Measurements from ENCODE around the gene KIF13A. TPM values are rescaled to one million over a fixed set of nuclear protein-coding genes. Genes with fewer than 3 reads are reported as not detected.

Gene KIF13A
- total and polyA plus RNA-seq, 10 of the 15 experiments (the other 5 are each of a cell fraction or from before 2014, with no cell fraction given) = 0.02 to 0.26 (median 0.13) TPM; not detected in 2

DNA sequence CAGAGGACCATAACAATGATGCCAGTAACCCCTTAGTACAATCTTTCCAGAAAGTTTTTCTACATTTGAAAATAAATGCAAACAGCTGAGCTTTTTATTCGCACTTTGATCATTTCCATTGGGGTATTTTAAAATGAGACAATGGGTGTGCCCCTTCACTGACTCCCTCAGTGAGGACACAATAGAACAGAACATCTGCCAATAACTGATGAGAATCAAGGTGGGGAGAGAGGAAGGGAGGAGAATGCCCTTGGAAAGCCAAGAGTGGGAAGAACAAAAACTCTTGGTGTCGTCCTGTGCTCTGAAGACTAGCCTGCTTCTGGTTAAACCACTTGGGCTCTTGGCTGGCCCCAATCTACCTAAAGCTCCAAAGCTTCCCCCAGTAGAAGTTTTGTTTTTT is 66.0 kb downstream of the KIF13A start:
- H3K4me3 ChIP-seq = no peak overlapping the region
- DNase-seq (ENCODE audit: low read depth, low spot score) (no peak), FAIRE-seq (no peak), ATAC-seq (no peak)
- H3K36me3 ChIP-seq (ENCODE audit: control insufficient read depth in 2 of 2, insufficient read depth in 2 of 2, low read length in 1 of 2) = no peaks in the 10 kb centered on the region
- TF ChIP-seq MYB (IDR thresholded peaks at IDR 0.05; ENCODE audit: borderline replicate concordance, low read depth, low read length) = no peak
- no peak for TF ChIP-seq SMAD1 (IDR thresholded peaks at IDR 0.05; ENCODE audit: low read depth, partially characterized antibody)
- TF ChIP-seq, protein P1, sequence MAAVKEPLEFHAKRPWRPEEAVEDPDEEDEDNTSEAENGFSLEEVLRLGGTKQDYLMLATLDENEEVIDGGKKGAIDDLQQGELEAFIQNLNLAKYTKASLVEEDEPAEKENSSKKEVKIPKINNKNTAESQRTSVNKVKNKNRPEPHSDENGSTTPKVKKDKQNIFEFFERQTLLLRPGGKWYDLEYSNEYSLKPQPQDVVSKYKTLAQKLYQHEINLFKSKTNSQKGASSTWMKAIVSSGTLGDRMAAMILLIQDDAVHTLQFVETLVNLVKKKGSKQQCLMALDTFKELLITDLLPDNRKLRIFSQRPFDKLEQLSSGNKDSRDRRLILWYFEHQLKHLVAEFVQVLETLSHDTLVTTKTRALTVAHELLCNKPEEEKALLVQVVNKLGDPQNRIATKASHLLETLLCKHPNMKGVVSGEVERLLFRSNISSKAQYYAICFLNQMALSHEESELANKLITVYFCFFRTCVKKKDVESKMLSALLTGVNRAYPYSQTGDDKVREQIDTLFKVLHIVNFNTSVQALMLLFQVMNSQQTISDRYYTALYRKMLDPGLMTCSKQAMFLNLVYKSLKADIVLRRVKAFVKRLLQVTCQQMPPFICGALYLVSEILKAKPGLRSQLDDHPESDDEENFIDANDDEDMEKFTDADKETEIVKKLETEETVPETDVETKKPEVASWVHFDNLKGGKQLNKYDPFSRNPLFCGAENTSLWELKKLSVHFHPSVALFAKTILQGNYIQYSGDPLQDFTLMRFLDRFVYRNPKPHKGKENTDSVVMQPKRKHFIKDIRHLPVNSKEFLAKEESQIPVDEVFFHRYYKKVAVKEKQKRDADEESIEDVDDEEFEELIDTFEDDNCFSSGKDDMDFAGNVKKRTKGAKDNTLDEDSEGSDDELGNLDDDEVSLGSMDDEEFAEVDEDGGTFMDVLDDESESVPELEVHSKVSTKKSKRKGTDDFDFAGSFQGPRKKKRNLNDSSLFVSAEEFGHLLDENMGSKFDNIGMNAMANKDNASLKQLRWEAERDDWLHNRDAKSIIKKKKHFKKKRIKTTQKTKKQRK (IDR thresholded peaks at IDR 0.05; ENCODE audit: low read depth, low read length) = no peak
- TF ChIP-seq, protein P2, sequence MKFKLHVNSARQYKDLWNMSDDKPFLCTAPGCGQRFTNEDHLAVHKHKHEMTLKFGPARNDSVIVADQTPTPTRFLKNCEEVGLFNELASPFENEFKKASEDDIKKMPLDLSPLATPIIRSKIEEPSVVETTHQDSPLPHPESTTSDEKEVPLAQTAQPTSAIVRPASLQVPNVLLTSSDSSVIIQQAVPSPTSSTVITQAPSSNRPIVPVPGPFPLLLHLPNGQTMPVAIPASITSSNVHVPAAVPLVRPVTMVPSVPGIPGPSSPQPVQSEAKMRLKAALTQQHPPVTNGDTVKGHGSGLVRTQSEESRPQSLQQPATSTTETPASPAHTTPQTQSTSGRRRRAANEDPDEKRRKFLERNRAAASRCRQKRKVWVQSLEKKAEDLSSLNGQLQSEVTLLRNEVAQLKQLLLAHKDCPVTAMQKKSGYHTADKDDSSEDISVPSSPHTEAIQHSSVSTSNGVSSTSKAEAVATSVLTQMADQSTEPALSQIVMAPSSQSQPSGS (IDR thresholded peaks at IDR 0.05; ENCODE audit: low read length) = no peak
- TF ChIP-seq CHD4 (IDR thresholded peaks at IDR 0.05) = no peak
- H3K9me3 ChIP-seq (replicated peaks; ENCODE audit: control insufficient read depth, insufficient read depth, low read length) = no peaks in the 10 kb centered on the region
- H2AFZ ChIP-seq (ENCODE audit: control insufficient read depth, low read depth, low read length) = no peak overlapping the region
- in situ Hi-C loops (cut with MboI) = no loop called here
- ChIA-PET SMC1A (ENCODE audit: uncharacterized antibody, unreplicated experiment) (interaction anchor here (0.7 to 0.9 kb wide), 2 partner anchors 22 to 191 kb away, joined by 3 read pairs; no protein-coding TSS in a partner anchor), CTCF (no interaction called here), RAD21 (ENCODE audit: unreplicated experiment) (no interaction called here), POLR2A (no interaction called here)
- no peak overlapping the region for H3K9ac ChIP-seq (ENCODE audit: control insufficient read depth, insufficient read depth, low read length)
- H3K27ac ChIP-seq (ENCODE audit: control insufficient read depth, insufficient read depth) = no peak overlapping the region
- H3K79me2 ChIP-seq (ENCODE audit: control insufficient read depth, insufficient read depth, low read length) = no peaks in the 10 kb centered on the region
- no TSS peak for BruUV-seq (replicated peaks)
- no peaks in the 10 kb centered on the region for H4K20me1 ChIP-seq (ENCODE audit: control insufficient read depth, insufficient read depth)
- H3K4me2 ChIP-seq (ENCODE audit: control insufficient read depth, insufficient read depth) = no peak overlapping the region
- 87% methylated on average over 2 of the region's 2 CpGs for WGBS (ENCODE audit: insufficient coverage, insufficient replicate concordance, low lambda C conversion rate, missing lambda C conversion rate)
- H3K27me3 ChIP-seq (replicated peaks in 1 of 2; ENCODE audit: control insufficient read depth in 2 of 2, insufficient read depth in 2 of 2, low read length in 1 of 2) = no peaks in the 10 kb centered on the region; a peak in 1 of 4 replicates
- intact Hi-C loops (cut with micrococcal nuclease; ENCODE audit: unreplicated experiment) = no loop called here
- H3K4me1 ChIP-seq (ENCODE audit: control insufficient read depth, insufficient read depth, low read length) = no peaks in the 10 kb centered on the region

All from GM12878 (cell line).